Neural cell (in vitro differentiated cells): ENCODE measurements around the gene VPREB1.

Experiments
- EP300 ChIP-seq: fragments of 450-650 bp; conservative IDR thresholded peaks from 2 replicates; pipeline ENCODE4 v1.6.1; 2014; ENCODE audit warnings: antibody characterized with exemption, mild to moderate bottlenecking, moderate library complexity; ENCODE audit not compliant: poor library complexity, severe bottlenecking
- EZH2 ChIP-seq: fragments of 200-600, 300-800 bp; shearing (Covaris generic), sonication (generic); IDR thresholded peaks from 2 replicates; pipeline ENCODE4 v1.6.1; 2014; ENCODE audit warnings: antibody characterized with exemption, low read length, borderline replicate concordance, mild to moderate bottlenecking; ENCODE audit not compliant: insufficient read depth, poor library complexity, severe bottlenecking
- RAD21 ChIP-seq: fragments of 450-650 bp; conservative IDR thresholded peaks from 2 replicates; pipeline ENCODE4 v1.6.1; 2014; ENCODE audit warnings: antibody characterized with exemption, mild to moderate bottlenecking, moderate library complexity
- TF ChIP-seq, protein P1 (sequence below): fragments of 450-650 bp; IDR thresholded peaks from 2 replicates; pipeline ENCODE4 v1.5.1; 2014; ENCODE audit warnings: antibody characterized with exemption, mild to moderate bottlenecking, moderate library complexity; ENCODE audit not compliant: poor library complexity, severe bottlenecking
- TF ChIP-seq, protein P2 (sequence below): IDR thresholded peaks from 2 replicates; pipeline ENCODE4 v1.6.1; 2012; ENCODE audit warnings: borderline replicate concordance

DNA sequence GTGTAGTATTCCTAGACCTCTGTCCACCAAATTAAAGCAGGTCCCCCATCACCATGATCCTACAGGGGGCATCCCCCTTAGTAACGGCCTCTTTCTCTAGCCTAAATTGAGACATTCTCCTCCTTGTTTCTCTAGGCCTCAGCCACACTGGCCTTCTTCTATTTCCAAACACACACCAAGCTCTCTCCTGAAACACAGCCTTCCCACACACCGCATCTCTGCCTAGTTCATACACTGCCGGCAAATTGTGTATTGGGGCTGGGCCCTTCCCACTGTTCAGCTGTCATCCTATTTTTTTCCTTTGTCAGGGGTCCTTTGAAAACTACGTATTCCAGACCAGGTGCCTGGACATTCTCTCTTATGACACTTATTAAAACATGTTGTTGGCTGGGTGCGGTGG lies 11.5 kb upstream of the VPREB1 start:
- TF ChIP-seq, protein P1, sequence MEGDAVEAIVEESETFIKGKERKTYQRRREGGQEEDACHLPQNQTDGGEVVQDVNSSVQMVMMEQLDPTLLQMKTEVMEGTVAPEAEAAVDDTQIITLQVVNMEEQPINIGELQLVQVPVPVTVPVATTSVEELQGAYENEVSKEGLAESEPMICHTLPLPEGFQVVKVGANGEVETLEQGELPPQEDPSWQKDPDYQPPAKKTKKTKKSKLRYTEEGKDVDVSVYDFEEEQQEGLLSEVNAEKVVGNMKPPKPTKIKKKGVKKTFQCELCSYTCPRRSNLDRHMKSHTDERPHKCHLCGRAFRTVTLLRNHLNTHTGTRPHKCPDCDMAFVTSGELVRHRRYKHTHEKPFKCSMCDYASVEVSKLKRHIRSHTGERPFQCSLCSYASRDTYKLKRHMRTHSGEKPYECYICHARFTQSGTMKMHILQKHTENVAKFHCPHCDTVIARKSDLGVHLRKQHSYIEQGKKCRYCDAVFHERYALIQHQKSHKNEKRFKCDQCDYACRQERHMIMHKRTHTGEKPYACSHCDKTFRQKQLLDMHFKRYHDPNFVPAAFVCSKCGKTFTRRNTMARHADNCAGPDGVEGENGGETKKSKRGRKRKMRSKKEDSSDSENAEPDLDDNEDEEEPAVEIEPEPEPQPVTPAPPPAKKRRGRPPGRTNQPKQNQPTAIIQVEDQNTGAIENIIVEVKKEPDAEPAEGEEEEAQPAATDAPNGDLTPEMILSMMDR, result no peak
- TF ChIP-seq, protein P2, sequence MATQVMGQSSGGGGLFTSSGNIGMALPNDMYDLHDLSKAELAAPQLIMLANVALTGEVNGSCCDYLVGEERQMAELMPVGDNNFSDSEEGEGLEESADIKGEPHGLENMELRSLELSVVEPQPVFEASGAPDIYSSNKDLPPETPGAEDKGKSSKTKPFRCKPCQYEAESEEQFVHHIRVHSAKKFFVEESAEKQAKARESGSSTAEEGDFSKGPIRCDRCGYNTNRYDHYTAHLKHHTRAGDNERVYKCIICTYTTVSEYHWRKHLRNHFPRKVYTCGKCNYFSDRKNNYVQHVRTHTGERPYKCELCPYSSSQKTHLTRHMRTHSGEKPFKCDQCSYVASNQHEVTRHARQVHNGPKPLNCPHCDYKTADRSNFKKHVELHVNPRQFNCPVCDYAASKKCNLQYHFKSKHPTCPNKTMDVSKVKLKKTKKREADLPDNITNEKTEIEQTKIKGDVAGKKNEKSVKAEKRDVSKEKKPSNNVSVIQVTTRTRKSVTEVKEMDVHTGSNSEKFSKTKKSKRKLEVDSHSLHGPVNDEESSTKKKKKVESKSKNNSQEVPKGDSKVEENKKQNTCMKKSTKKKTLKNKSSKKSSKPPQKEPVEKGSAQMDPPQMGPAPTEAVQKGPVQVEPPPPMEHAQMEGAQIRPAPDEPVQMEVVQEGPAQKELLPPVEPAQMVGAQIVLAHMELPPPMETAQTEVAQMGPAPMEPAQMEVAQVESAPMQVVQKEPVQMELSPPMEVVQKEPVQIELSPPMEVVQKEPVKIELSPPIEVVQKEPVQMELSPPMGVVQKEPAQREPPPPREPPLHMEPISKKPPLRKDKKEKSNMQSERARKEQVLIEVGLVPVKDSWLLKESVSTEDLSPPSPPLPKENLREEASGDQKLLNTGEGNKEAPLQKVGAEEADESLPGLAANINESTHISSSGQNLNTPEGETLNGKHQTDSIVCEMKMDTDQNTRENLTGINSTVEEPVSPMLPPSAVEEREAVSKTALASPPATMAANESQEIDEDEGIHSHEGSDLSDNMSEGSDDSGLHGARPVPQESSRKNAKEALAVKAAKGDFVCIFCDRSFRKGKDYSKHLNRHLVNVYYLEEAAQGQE, result no peak
- TF ChIP-seq EZH2 (no peak), RAD21 (no peak), EP300 (no peak)
